SU-DHL-6 (cell line): Measurements from ENCODE around the gene NMT2.

Experiments used
- H2AFZ ChIP-seq: fragments of 200-600 bp; sonication (generic); 2 replicates; pipeline ENCODE4 v1.6.1; 2014; ENCODE audit warnings: low read depth, mild to moderate bottlenecking, moderate library complexity, mixed read lengths, antibody characterized with exemption, low read length; ENCODE audit not compliant: severe bottlenecking
- H3F3A ChIP-seq: fragments of 200-600 bp; shearing (Covaris generic); 2 replicates; pipeline ENCODE4 v1.6.0; 2016; ENCODE audit warnings: antibody characterized with exemption, mild to moderate bottlenecking; ENCODE audit not compliant: insufficient read depth
- H3K27ac ChIP-seq: fragments of 200-600 bp; sonication (generic); 2 replicates; pipeline ENCODE4 v1.5.1; 2016; ENCODE audit warnings: low read depth, mild to moderate bottlenecking, low read length, moderate library complexity, mixed read lengths
- H3K27me3 ChIP-seq: fragments of 200-600 bp; sonication (generic), shearing (Covaris generic); 2 replicates; pipeline ENCODE4 v1.6.0; 2014; ENCODE audit warnings: mild to moderate bottlenecking, low read length
- H3K36me3 ChIP-seq: fragments of 200-600 bp; sonication (generic); 2 replicates; pipeline ENCODE4 v1.6.1; 2014; ENCODE audit warnings: mild to moderate bottlenecking, low read length, mixed read lengths
- H3K4me2 ChIP-seq: fragments of 300-600, 200-600 bp; shearing (Covaris generic), sonication (generic); 2 replicates; pipeline ENCODE4 v1.6.0; 2014; ENCODE audit warnings: low read length, low read depth, mild to moderate bottlenecking; ENCODE audit not compliant: poor library complexity, severe bottlenecking
- H3K4me3 ChIP-seq: fragments of 200-600 bp; sonication (generic); 2 replicates; pipeline ENCODE4 v1.5.1; 2014; ENCODE audit warnings: antibody characterized with exemption, low read length, mild to moderate bottlenecking, mixed read lengths; ENCODE audit not compliant: insufficient read depth, poor library complexity, severe bottlenecking
- H3K79me2 ChIP-seq: fragments of 200-600 bp; sonication (generic); 2 replicates; pipeline ENCODE4 v1.6.1; 2014; ENCODE audit warnings: mild to moderate bottlenecking, low read length, moderate library complexity; ENCODE audit not compliant: insufficient read depth
- H3K9ac ChIP-seq: fragments of 200-600 bp; sonication (generic); 2 replicates; pipeline ENCODE4 v1.7.0; 2014; ENCODE audit warnings: mild to moderate bottlenecking, low read length
- H3K9me2 ChIP-seq: fragments of 200-600 bp; sonication (generic); replicated peaks from 2 replicates; pipeline ENCODE4 v1.6.1; 2014; ENCODE audit warnings: low read length; ENCODE audit not compliant: insufficient read depth
- H3K9me3 ChIP-seq: fragments of 200-600 bp; sonication (generic); 2 replicates; pipeline ENCODE4 v1.6.1; 2014; ENCODE audit warnings: low read length, mixed read lengths; ENCODE audit not compliant: insufficient read depth
- H4K20me1 ChIP-seq: fragments of 200-600 bp; sonication (generic); 2 replicates; pipeline ENCODE4 v1.6.1; 2014; ENCODE audit warnings: low read depth, mild to moderate bottlenecking, antibody characterized with exemption, low read length, moderate library complexity, mixed read lengths
- CTCF ChIP-seq: fragments of 200-600 bp; sonication (generic); IDR thresholded peaks from one replicate; pipeline ENCODE4 v1.5.1; 2017; ENCODE audit warnings: antibody characterized with exemption, mild to moderate bottlenecking, low read length, moderate library complexity; ENCODE audit not compliant: insufficient read depth, poor library complexity, severe bottlenecking
- EZH2phosphoT487 ChIP-seq: fragments of 200-600 bp; sonication (generic), shearing (Covaris generic); conservative IDR thresholded peaks from 2 replicates; pipeline ENCODE4 v1.6.1; 2018; ENCODE audit warnings: mild to moderate bottlenecking, antibody characterized with exemption, low read length, moderate library complexity, mixed read lengths

Gene NMT2

GRCh38 chr10:15188603-15189002, 20.1 kb upstream of the NMT2 start:
- no peaks in the 10 kb centered on the region for H3K36me3 ChIP-seq
- no peak overlapping the region for H2AFZ ChIP-seq
- H4K20me1 ChIP-seq: no peaks in the 10 kb centered on the region
- H3K27me3 ChIP-seq: no peaks in the 10 kb centered on the region
- no peaks in the 10 kb centered on the region for H3K9me3 ChIP-seq
- no peaks in the 10 kb centered on the region for H3K9me2 ChIP-seq
- H3K4me3 ChIP-seq: no peak overlapping the region
- no peak overlapping the region for H3K27ac ChIP-seq
- no peak overlapping the region for H3K4me2 ChIP-seq
- no peak overlapping the region for H3K9ac ChIP-seq
- no peak for TF ChIP-seq CTCF
- TF ChIP-seq EZH2phosphoT487: no peak
- no peaks in the 10 kb centered on the region for H3K79me2 ChIP-seq
- no peaks in the 10 kb centered on the region for H3F3A ChIP-seq

- H2AFZ ChIP-seq: no peak overlapping the region
- no peaks in the 10 kb centered on the region for H3K79me2 ChIP-seq
- no peak overlapping the region for H3K27ac ChIP-seq
- no peaks in the 10 kb centered on the region for H3K9me2 ChIP-seq
- H3K4me3 ChIP-seq: no peak overlapping the region
- H3K36me3 ChIP-seq: no peaks in the 10 kb centered on the region
- H3K4me2 ChIP-seq: no peak overlapping the region
- TF ChIP-seq EZH2phosphoT487 (no peak), CTCF (no peak)
- H4K20me1 ChIP-seq: no peaks in the 10 kb centered on the region
- H3K9ac ChIP-seq: no peak overlapping the region
- no peaks in the 10 kb centered on the region for H3F3A ChIP-seq
- no peaks in the 10 kb centered on the region for H3K27me3 ChIP-seq
- H3K9me3 ChIP-seq: no peaks in the 10 kb centered on the region
These were observed 15.4 kb upstream of the NMT2 start for GRCh38 chr10:15183689-15184481.

GRCh38 chr10:15182540-15183207, 14.2 kb upstream of the NMT2 start:
- no peaks in the 10 kb centered on the region for H3K79me2 ChIP-seq
- no peak for TF ChIP-seq EZH2phosphoT487
- TF ChIP-seq CTCF: no peak
- H3K36me3 ChIP-seq: no peaks in the 10 kb centered on the region
- H3K9ac ChIP-seq: no peak overlapping the region
- H3K9me3 ChIP-seq: no peaks in the 10 kb centered on the region
- H4K20me1 ChIP-seq: no peaks in the 10 kb centered on the region
- H3F3A ChIP-seq: no peaks in the 10 kb centered on the region
- no peak overlapping the region for H2AFZ ChIP-seq
- H3K9me2 ChIP-seq: no peaks in the 10 kb centered on the region
- H3K27me3 ChIP-seq: no peaks in the 10 kb centered on the region
- H3K27ac ChIP-seq: no peak overlapping the region
- no peak overlapping the region for H3K4me3 ChIP-seq
- no peak overlapping the region for H3K4me2 ChIP-seq
